ENCODE data around the gene CACNA1C.

CACNA1C gene

DNA sequence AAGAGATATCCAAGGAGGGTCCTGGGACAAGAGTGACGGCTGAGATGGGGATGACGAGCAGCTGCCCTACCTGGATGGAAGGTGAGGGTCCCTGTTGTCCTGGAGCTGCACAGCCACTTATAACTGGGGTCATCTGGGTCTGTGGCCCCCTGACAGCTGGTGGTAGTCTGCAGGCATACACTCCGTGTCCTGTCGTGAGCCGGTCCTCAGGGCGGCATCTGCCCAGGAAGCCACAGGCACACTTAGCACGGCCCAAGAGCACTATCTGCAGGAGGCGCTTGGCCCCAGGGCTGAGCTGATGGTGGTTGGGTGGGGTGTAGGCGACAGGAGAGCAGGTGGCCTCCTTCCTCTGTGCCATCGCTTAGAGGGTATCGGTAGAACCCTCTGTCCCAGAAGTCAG is 248.1 kb downstream of the CACNA1C start:
- DNase-seq: no peak

GRCh38 chr12:2301531-2302461 is 249.0 kb downstream of the CACNA1C start:
- no peak for DNase-seq

DNA sequence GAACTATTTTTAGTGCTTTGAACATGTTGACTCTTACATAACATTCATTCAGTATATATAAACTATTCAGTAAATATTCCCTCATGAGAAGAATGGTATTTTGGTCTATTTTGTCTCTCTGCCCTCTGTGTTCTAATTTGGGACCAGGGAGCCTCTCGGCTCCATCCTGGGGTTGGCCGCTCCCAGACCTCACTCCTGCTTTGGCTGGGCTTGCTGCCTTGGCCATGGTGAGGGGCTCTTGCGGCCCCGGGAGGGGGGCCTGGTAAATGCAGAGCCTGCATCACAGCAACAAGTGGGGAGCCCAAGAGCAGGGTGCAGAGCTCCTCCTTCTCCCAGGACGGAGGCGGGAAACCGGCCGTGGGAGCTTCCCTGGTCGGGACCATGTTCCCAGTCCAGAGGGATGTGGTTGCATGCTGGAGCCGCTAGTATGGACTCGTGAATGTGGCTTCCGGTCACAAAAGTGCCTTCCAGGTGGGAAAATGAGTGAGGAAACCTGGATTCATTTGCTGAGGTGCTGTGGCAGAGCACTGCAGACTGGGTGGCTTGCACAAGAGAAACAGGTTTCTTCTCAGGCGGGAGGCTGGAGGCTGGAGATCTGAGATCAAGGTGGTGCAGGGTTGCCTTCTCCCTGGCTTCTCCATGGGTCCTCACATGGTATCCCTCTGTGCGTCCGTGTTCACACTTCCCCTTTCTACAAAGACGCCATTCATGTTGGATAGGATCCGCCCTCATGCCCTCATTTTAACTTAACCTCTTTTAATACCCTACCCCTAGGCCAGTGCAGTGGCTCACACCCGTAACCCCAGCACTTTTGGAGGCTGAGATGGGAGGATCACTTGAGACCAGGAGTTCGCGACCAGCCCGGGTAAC is 250.2 kb downstream of the CACNA1C start:
- no peak for DNase-seq

DNA sequence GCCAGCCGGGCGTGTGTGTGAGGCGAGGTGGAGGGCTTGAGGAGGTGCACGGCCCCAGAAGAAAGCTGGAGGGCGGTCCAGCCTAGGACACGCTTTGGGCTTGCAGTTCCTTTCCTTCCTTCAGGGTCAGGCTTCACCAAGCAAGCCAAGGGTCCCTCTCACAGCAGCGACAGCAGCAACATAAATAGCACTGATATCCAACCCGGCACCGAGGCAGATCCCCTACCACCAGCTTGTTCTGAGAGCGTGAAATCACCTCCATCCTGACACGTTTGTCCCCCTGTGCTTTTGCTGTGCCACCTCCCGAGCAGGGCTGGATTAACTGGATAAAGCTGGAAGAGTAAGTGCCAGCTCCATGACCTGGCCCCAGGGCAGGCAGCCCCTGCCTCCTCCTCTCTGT is 251.4 kb downstream of the CACNA1C start:
- no peak for DNase-seq

DNA sequence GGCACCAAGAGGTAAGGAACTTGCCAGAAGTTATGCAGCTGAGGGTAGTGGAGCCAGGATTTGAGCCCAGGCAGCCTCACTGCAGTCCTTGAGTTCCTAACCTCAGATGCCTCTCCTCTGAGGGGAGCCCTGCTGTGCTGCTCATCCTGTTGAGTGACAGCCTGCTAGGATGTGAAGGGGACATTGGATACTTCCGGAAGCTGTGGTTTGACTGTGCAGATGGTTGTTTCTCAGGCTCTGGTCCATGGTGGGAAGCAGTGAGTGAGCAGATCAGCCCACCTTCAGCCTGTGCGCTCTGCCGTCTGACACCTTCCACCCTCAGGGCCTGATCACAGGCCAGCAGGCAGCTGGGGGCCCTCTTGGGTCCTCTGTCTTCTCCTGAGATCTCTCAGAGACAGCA is 253.2 kb downstream of the CACNA1C start:
- no peak for DNase-seq

DNA sequence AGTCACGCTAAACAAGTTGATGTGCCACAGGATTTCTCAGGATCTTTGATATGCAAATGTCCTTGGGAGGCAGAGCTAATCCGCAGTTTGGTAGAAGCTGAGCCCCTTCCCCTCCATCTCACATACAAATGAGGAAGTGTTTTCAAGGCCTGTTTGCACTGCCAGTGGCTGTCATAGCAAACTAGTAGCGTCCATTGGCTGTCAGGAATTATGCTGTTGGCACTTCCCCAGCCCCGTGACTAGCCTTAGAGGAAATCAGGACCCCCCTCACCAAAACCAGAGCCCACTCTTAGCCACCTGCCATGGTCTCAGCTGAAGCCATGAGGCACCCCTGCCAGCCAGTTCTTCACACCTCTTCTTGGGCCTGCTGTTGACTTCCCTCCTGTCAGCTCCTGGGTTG is 253.9 kb downstream of the CACNA1C start:
- no peak for DNase-seq

DNA sequence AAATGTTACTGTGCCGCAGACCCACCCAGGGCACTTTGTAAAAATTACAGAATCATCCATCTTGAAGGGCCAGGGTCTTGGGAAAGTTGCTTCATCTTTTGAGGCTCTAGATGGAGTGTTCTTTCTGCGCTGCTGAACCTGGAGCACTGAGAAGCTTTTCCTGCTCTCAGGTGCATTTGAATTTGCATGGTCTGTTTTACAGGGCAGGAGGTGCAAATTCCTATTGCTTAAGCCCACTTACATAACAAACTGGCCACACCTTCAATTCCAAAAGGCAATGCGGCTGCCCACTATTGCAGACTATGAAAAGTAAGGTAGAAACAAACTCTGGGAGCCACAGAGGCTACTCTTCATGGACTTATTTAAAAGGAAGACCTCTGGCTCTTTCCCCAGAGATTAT is 254.8 kb downstream of the CACNA1C start:
- no peak for DNase-seq

DNA sequence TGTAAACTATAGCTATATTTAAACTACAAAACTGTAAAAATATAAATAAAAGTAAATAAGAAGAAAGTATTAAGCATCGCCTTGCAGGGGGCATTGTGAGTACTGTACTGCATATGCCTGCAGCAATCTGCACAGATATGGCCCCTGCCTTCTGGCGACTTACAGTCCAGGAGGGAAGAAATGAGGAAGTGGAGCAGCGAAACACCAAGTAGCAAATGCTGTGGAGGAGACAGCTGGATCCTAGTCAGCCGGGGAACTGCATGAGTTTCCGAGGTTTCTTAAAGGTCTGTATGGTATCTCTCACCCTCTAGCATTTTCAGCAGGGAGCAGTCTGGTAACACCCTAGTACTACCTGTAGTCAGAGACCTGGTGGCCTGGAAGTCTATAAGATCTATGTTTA is 256.9 kb downstream of the CACNA1C start:
- no peak for DNase-seq

DNA sequence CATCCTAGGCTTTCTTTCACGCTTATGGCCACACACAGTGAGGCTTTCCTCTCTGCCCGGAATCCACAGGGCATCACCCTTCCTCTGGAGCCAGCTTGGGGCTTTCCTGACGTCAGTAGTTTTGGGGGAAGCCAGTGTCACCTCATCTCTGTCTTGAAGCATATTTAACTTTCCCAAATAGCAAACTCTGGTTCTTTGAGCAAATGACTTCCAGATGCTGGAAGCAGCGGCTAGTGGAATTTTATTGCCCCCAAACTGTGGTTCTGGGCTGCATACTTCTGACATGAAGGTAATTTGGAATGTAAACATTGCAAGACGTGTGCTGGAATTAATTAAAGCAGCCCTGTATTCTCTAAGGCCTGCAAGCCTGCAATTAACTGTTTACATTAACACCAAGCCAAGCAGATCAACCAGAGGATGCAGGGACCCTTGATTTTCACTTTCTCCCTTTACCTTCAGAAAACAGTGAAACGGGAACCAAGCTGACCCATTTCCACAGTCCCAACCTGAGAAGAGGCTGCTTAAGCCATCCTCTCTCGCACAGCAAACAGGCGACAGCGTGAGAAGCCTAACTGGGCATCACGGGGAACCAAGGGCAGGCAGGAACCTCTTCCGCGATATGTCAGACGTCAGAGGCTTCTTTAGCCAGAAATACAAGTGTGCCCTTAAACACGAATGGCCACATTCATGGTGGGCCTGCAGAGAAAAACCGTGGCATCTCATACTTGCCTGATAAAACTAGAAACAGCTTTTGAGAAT is 258.4 kb downstream of the CACNA1C start:
- no peak for DNase-seq

DNA sequence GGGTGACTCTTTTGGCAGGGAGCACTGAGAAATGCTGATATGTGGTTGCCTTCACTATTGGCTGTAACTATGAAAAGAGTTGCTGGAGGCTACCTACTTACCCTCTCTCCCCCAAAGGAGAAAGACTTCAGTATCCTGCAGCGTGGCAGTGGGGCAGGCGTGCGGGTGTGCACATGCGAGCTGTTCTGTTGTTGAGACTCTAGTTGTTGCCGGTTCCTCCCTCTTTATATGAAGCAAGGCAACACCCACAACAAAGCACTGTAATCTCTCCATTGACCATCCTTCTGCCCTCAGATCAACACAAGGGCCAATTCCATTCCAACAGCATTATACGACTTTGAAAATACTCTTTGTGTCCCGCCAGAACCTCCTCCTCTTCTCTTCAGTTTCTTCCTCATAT is 259.4 kb downstream of the CACNA1C start:
- DNase-seq: no peak

DNA sequence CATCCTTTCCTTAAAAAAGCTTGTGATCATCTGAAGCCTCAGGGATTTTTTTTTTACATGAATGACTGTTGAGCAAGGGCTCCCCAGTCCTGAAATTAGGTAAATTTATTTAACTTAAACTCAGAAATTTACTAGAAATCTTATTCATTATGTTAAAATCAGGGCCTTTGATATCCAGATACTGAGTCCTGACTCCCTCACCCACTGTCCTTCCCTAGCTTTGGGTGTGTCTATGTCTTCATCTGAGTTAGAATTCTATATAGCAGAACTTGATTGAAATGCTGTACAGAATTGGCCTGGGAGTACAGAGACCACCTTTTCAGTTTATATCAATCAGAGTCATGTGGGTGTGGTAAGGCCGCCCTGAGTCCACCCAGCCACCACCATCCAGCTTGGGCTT is 260.0 kb downstream of the CACNA1C start:
- DNase-seq: no peak

GRCh38 chr12:2314492-2314891 is 261.7 kb downstream of the CACNA1C start:
- DNase-seq: no peak

- DNase-seq: no peak
Measured at GRCh38 chr12:2317772-2318171, 265.0 kb downstream of the CACNA1C start.

- no peak for DNase-seq
Measured at GRCh38 chr12:2318286-2318685, 265.5 kb downstream of the CACNA1C start.

- DNase-seq: no peak
Measured at GRCh38 chr12:2319136-2319535, 266.3 kb downstream of the CACNA1C start.

- DNase-seq: peak; percentile 55
Measured at GRCh38 chr12:2319737-2320506, 267.1 kb downstream of the CACNA1C start.

- peak; percentile 42 for DNase-seq
Measured at GRCh38 chr12:2320841-2321240, 268.1 kb downstream of the CACNA1C start.

- peak; percentile 48 for DNase-seq
Measured at GRCh38 chr12:2322554-2323120, 269.9 kb downstream of the CACNA1C start.

DNA sequence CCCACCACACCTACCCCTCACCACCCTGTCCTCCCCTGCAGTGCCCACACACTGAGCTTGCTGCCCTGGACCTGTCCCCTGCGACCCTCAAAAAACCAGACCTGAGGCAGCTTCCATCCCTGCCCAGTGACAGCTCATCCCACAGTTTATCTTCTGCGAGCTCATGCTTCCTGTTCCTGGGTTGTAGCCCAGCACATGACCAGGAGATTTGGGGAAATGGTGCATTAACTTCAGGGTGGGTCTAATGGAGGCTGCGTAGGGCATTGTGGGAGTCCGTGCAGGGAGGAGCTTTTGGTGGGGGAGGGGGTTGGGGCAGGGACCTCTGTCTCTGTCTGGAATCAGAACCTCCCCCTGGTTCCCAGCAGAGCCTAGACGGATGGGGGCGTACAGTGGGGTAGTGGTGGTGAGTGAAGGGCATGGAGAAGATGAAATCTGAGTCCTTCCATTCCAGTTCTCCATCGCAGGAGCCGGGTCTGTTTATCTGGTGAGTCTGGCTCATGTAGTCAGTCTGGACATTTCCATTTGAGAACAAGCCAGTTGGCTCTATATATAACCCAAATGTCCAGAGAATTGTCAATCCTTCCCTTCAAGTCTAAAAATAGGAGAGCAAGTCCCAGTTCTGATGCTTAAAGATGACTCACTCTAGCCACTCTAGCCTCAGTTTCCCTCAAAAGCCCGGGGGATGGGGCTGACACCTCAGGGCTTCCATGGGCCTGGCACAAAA is 270.9 kb downstream of the CACNA1C start:
- DNase-seq: no peak

DNA sequence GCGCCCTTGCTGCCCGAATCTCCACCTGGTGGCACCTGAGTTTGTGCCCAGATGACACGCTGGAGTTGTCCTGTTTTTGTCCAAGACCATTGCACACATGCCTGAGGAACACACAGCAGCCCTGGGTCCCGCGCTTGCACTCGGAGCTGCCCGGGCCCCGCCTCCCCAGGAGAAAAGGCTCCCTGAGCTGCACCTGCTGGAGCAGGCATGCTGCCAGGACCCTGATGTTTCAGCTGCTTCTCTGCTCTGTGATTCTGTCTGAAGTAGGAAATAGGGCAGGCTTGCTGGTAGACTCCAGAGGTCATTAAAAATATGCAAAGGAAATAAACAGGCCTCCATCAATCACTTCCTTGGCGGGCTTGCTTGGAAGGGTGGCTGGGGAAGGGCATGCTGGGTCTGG is 271.6 kb downstream of the CACNA1C start:
- peak; percentile 49 for DNase-seq

- DNase-seq: no peak
Measured at GRCh38 chr12:2325519-2325918, 272.7 kb downstream of the CACNA1C start.
